H1 (cell line): ENCODE measurements around the gene CRTC1. TPM values are rescaled to one million over a fixed set of nuclear protein-coding genes. Genes with fewer than 3 reads are reported as not detected.

ENCODE experiments used
- CTCF ChIA-PET: fragments of 300-600 bp; sonication (Branson Sonifier 250); formaldehyde crosslinking; loops from one replicate; lab custom pipeline; 2021; ENCODE audit not compliant: partially characterized antibody; lab: Charles Lee
- POLR2A ChIA-PET: fragments of 300-600 bp; sonication (Branson Sonifier 250); formaldehyde crosslinking; loops from one replicate; lab custom pipeline; 2021; ENCODE audit warnings: inconsistent platforms; ENCODE audit not compliant: partially characterized antibody; lab: Charles Lee
- DNase-seq, 2 experiments: peaks; one replicate each; pipeline versions ENCODE4 v3.0.0 to v3.0.0-alpha.2; 2010 to 2022; ENCODE audit warnings: low spot score in 2 of 2, low read depth in 1 of 2, mixed read lengths in 1 of 2
- FAIRE-seq: peaks from 2 replicates; lab custom pipeline; 2011; peaks lifted over from hg19 to GRCh38; lab: Jason Lieb, UNC
- H2AFZ ChIP-seq: 2 replicates; pipeline ENCODE4 v1.8.1; 2012; ENCODE audit warnings: low read length, inconsistent platforms
- H2AK5ac ChIP-seq: 2 replicates; pipeline ENCODE4 v1.6.1; 2013; ENCODE audit warnings: low read depth, low read length
- H2BK120ac ChIP-seq: replicated peaks from 2 replicates; pipeline ENCODE3; 2013; ENCODE audit warnings: low read depth, low read length, inconsistent platforms
- H2BK12ac ChIP-seq: 2 replicates; pipeline ENCODE4 v1.6.1; 2013; ENCODE audit warnings: low read depth, low read length
- H2BK15ac ChIP-seq: 2 replicates; pipeline ENCODE4 v1.6.1; 2013; ENCODE audit warnings: low read length
- H2BK20ac ChIP-seq: 2 replicates; pipeline ENCODE4 v1.6.1; 2013; ENCODE audit warnings: low read length
- H2BK5ac ChIP-seq: 2 replicates; pipeline ENCODE4 v1.6.1; 2013; ENCODE audit warnings: low read depth, low read length
- H3K14ac ChIP-seq: 2 replicates; pipeline ENCODE4 v1.6.1; 2013; ENCODE audit warnings: inconsistent platforms; ENCODE audit not compliant: insufficient read length
- H3K18ac ChIP-seq: 2 replicates; pipeline ENCODE4 v1.6.1; 2013; ENCODE audit warnings: low read length; ENCODE audit errors: extremely low read depth
- H3K23ac ChIP-seq: 2 replicates; pipeline ENCODE4 v1.6.1; 2013; ENCODE audit warnings: inconsistent platforms; ENCODE audit not compliant: insufficient read length
- H3K23me2 ChIP-seq: 2 replicates; pipeline ENCODE4 v1.6.1; 2013; ENCODE audit warnings: low read depth, low read length
- H3K27ac ChIP-seq: 2 replicates; pipeline ENCODE4 v1.6.1; 2011; ENCODE audit warnings: low read depth, low read length, inconsistent platforms
- H3K27me3 ChIP-seq, 4 experiments: replicated peaks in 1 of 4; 1 replicate in 1 of 4; 2 replicates in 3 of 4; pipeline versions ENCODE4 v1.6.1 to v1.8.1; 2011 to 2013; ENCODE audit warnings: low read length in 3 of 4, mild to moderate bottlenecking in 3 of 4, inconsistent platforms in 2 of 4, mixed read lengths in 2 of 4, moderate library complexity in 1 of 4; ENCODE audit not compliant: control insufficient read depth in 3 of 4, insufficient read depth in 3 of 4; ENCODE audit errors: extremely low read depth in 1 of 4
- H3K36me3 ChIP-seq, 4 experiments: 2 replicates each; pipeline versions ENCODE4 v1.6.1 to v1.8.1; 2011 to 2013; ENCODE audit warnings: mild to moderate bottlenecking in 4 of 4, low read length in 3 of 4, moderate library complexity in 2 of 4, control low read depth in 1 of 4, inconsistent platforms in 1 of 4; ENCODE audit not compliant: insufficient read depth in 4 of 4, control insufficient read depth in 2 of 4
- H3K4ac ChIP-seq: replicated peaks from 2 replicates; pipeline ENCODE3; 2013; ENCODE audit warnings: low read length, low read depth, mixed read lengths, inconsistent platforms; ENCODE audit not compliant: insufficient read length
- H3K4me1 ChIP-seq, 4 experiments: replicated peaks in 1 of 4; 1 replicate in 1 of 4; 2 replicates in 3 of 4; pipeline versions ENCODE4 v1.6.1 to v1.8.1; 2011 to 2013; ENCODE audit warnings: low read length in 3 of 4, inconsistent platforms in 2 of 4, mixed read lengths in 1 of 4; ENCODE audit not compliant: insufficient read depth in 4 of 4, control insufficient read depth in 3 of 4
- H3K4me2 ChIP-seq, 2 experiments: 2 replicates each; pipeline versions ENCODE4 v1.6.1 to v1.8.1; 2011 to 2013; ENCODE audit warnings: low read depth in 2 of 2, low read length in 2 of 2, control low read depth in 1 of 2, inconsistent platforms in 1 of 2, mild to moderate bottlenecking in 1 of 2; ENCODE audit not compliant: insufficient read depth in 1 of 2
- H3K4me3 ChIP-seq, 4 experiments: fragments of 200-600, 300-600 bp in 1 of 4; sonication (generic), shearing (Covaris generic), sonication (Bioruptor Twin) in 1 of 4; 2 replicates each; pipeline versions ENCODE4 v1.5.1 to v1.8.1; 2011 to 2016; ENCODE audit warnings: low read length in 4 of 4, low read depth in 3 of 4, control low read depth in 2 of 4, inconsistent platforms in 2 of 4, mild to moderate bottlenecking in 2 of 4, mixed read lengths in 1 of 4, moderate library complexity in 1 of 4; ENCODE audit not compliant: insufficient read depth in 2 of 4; ENCODE audit errors: extremely low read depth in 1 of 4
- H3K56ac ChIP-seq: replicated peaks from 2 replicates; pipeline ENCODE3; 2013; ENCODE audit warnings: low read depth, mild to moderate bottlenecking, mixed read lengths, low read length, inconsistent platforms; ENCODE audit not compliant: insufficient read length
- H3K79me1 ChIP-seq: 2 replicates; pipeline ENCODE4 v1.6.1; 2013; ENCODE audit warnings: low read depth, low read length, control low read depth
- H3K79me2 ChIP-seq, 2 experiments: 2 replicates each; pipeline versions ENCODE4 v1.6.1 to v1.8.1; 2012 to 2013; ENCODE audit warnings: low read length in 2 of 2, mild to moderate bottlenecking in 2 of 2, inconsistent platforms in 1 of 2; ENCODE audit not compliant: insufficient read depth in 2 of 2, control insufficient read depth in 1 of 2
- H3K9ac ChIP-seq, 4 experiments: replicated peaks in 1 of 4; 1 replicate in 1 of 4; 2 replicates in 3 of 4; pipeline versions ENCODE4 v1.6.1 to v1.8.1; 2011 to 2013; ENCODE audit warnings: low read depth in 3 of 4, low read length in 3 of 4, control low read depth in 2 of 4, mild to moderate bottlenecking in 2 of 4, moderate library complexity in 2 of 4, inconsistent platforms in 1 of 4; ENCODE audit errors: extremely low read depth in 1 of 4
- H3K9me3 ChIP-seq, 2 experiments: 2 replicates each; pipeline versions ENCODE4 v1.6.1 to v1.8.1; 2012 to 2013; ENCODE audit warnings: mild to moderate bottlenecking in 2 of 2, moderate library complexity in 2 of 2, control low read depth in 1 of 2, inconsistent platforms in 1 of 2, low read depth in 1 of 2, low read length in 1 of 2, mixed read lengths in 1 of 2; ENCODE audit not compliant: insufficient read depth in 2 of 2
- H4K20me1 ChIP-seq, 2 experiments: replicated peaks in 1 of 2; 2 replicates each; pipeline versions ENCODE3 to v1.8.1; 2011 to 2013; ENCODE audit warnings: inconsistent platforms in 2 of 2, low read length in 2 of 2, mild to moderate bottlenecking in 1 of 2; ENCODE audit not compliant: insufficient read depth in 2 of 2, control insufficient read depth in 1 of 2
- H4K5ac ChIP-seq: 2 replicates; pipeline ENCODE4 v1.6.1; 2013; ENCODE audit warnings: low read length, low read depth, mixed read lengths, inconsistent platforms; ENCODE audit not compliant: insufficient read length
- H4K8ac ChIP-seq: 2 replicates; pipeline ENCODE4 v1.8.0; 2013; ENCODE audit warnings: mild to moderate bottlenecking, moderate library complexity, low read length, inconsistent platforms; ENCODE audit not compliant: insufficient read depth; ENCODE audit errors: extremely low read depth
- H4K91ac ChIP-seq: replicated peaks from 2 replicates; pipeline ENCODE3; 2013; ENCODE audit warnings: low read length, mixed read lengths, inconsistent platforms; ENCODE audit not compliant: insufficient read length
- POLR2AphosphoS5 ChIP-seq: IDR thresholded peaks from 2 replicates; pipeline ENCODE4 v1.6.1; 2011; ENCODE audit warnings: low read depth, low read length
- RBBP5 ChIP-seq: IDR thresholded peaks from 2 replicates; pipeline ENCODE4 v1.7.1; 2012; ENCODE audit warnings: low read depth, mild to moderate bottlenecking, inconsistent platforms, low read length, moderate library complexity, borderline replicate concordance
- WGBS, 2 experiments: shearing (Covaris generic) in 1 of 2; methylation state at CpG; one replicate each; pipeline versions ENCODE4 v1.1.6 to v1.1.7; 2013 to 2015; ENCODE audit warnings: low lambda C conversion rate in 2 of 2, mixed read lengths in 2 of 2, inconsistent platforms in 1 of 2, low coverage in 1 of 2, missing lambda C conversion rate in 1 of 2; ENCODE audit not compliant: insufficient replicate concordance in 2 of 2, insufficient coverage in 1 of 2, insufficient read length in 1 of 2; ENCODE audit errors: extremely low coverage in 1 of 2, missing lambda C conversion rate in 1 of 2; 5-methylcytosine and 5-hydroxymethylcytosine counted together
- polyA plus RNA-seq, 7 experiments: library from polyadenylated mRNA; depleted of rRNA in 3 of 7; stranded (reverse) in 5 of 7; unstranded in 2 of 7; fragments of >200 nt in 5 of 7; fragments of 200-250 nt in 2 of 7; gene quantifications; 1 replicate in 5 of 7; 2 replicates in 1 of 7; 4 replicates in 1 of 7; pipeline versions ENCODE4 v1.2.1 to v1.2.3, GENCODE V29; 2011 to 2013; ENCODE audit warnings: missing spikeins in 2 of 7, mixed read lengths in 2 of 7
- total RNA-seq: library from RNA; stranded (reverse); fragmentation: NEBNext Ultra II Directional; extraction: Animal tissue kit (Norgen Biotek cat#: 25700); gene quantifications from 2 replicates; pipeline ENCODE4 v1.2.1, GENCODE V29; 2021

Gene CRTC1
- total and polyA plus RNA-seq, 2 of the 8 experiments (the other 6 are each of a cell fraction or from before 2014, with no cell fraction given): 2.9 to 8.5 TPM

- no peak overlapping the region for H3K56ac ChIP-seq
- no peak for FAIRE-seq
- no peaks in the 10 kb centered on the region for H3K79me1 ChIP-seq
- no peak overlapping the region for H3K4me2 ChIP-seq
- H4K20me1 ChIP-seq: peaks cover 7 to 26% of the 10 kb centered on the region in 2 experiments
- no peaks in the 10 kb centered on the region for H3K36me3 ChIP-seq
- no peak overlapping the region for H4K5ac ChIP-seq
- H3K14ac ChIP-seq: no peak overlapping the region
- TF ChIP-seq POLR2AphosphoS5: 0 out of 2 replicates have a peak, but pooled peaks have one; percentile 0
- no peak for TF ChIP-seq RBBP5
- H2BK12ac ChIP-seq: no peak overlapping the region
- no peak overlapping the region for H2BK5ac ChIP-seq
- H3K9ac ChIP-seq: no peak overlapping the region
- no peak overlapping the region for H2AFZ ChIP-seq
- no peak overlapping the region for H3K4me3 ChIP-seq
- no peak overlapping the region for H3K27ac ChIP-seq
- ChIA-PET POLR2A (interaction anchor here (1.1 to 5.5 kb wide), 5 partner anchors 11 to 62 kb away, joined by 3 to 35 read pairs (median 5); partner anchors contain the start of gene UPF1), CTCF (interaction anchor here (0.6 to 10.9 kb wide), 18 partner anchors 9 to 216 kb away, joined by 3 to 132 read pairs (median 5); partner anchors contain the start of gene UPF1)
- no peak overlapping the region for H2BK15ac ChIP-seq
- 83% methylated on average over 13 of the region's 13 CpGs; no CpG with 5 or more reads in 1 of the 2 experiments for WGBS, 2 experiments
- DNase-seq: no peak
- H2AK5ac ChIP-seq: peak overlapping the region; percentile 56
- H3K4me1 ChIP-seq: peaks cover 0 to 6% (median 2%) of the 10 kb centered on the region in 4 experiments; a peak in 2 of 7 replicates
- H3K4ac ChIP-seq: no peak overlapping the region
- H3K23ac ChIP-seq: no peak overlapping the region
- H2BK120ac ChIP-seq: peak overlapping the region; percentile 64
- peaks cover 9 to 61% (median 49%) of the 10 kb centered on the region in 4 experiments for H3K27me3 ChIP-seq
- no peak overlapping the region for H2BK20ac ChIP-seq
- no peak overlapping the region; the same call in 1 of the 2 replicates for H3K18ac ChIP-seq
- no peaks in the 10 kb centered on the region; the same call in 1 of the 2 replicates for H3K23me2 ChIP-seq
- no peaks in the 10 kb centered on the region for H3K9me3 ChIP-seq
- H3K79me2 ChIP-seq: no peaks in the 10 kb centered on the region
- H4K91ac ChIP-seq: no peak overlapping the region
- no peak overlapping the region for H4K8ac ChIP-seq
These were observed 87.3 kb downstream of the CRTC1 start for GRCh38 chr19:18770663-18771327.
